IMR-90 (cell line): ENCODE measurements around the gene CLRN1. TPM values are rescaled to one million over a fixed set of nuclear protein-coding genes. Genes with fewer than 3 reads are reported as not detected.

Source experiments
- ATAC-seq: fragments of 200-7000 bp; cut with Tn5 transposase; 2 replicates; pipeline ENCODE4 v1.9.1; 2020; ENCODE audit warnings: low read depth, mild to moderate bottlenecking, moderate library complexity
- BruUV-seq: library from RNA; stranded (reverse); fragments of 400-500 nt; replicated peaks from 2 replicates; lab custom pipeline; 2021; lab: Mats Ljungman, UMichigan
- CTCF ChIA-PET: fragments of 300-600 bp; formaldehyde crosslinking; extraction: SDS; loops from one replicate; lab custom pipeline; 2021; ENCODE audit warnings: antibody characterized with exemption; lab: Yijun Ruan, JAX
- POLR2A ChIA-PET: fragments of 300-600 bp; sonication (Branson Sonifier 250); formaldehyde crosslinking; loops from one replicate; lab custom pipeline; 2022; ENCODE audit warnings: antibody characterized with exemption; ENCODE audit not compliant: unreplicated experiment; lab: Charles Lee
- DNase-seq: peaks from one replicate; pipeline ENCODE4 v3.0.0; 2013
- H2AFZ ChIP-seq: replicated peaks from 2 replicates; pipeline ENCODE3; 2013; ENCODE audit warnings: low read length, mild to moderate bottlenecking; ENCODE audit not compliant: poor library complexity
- H2AK5ac ChIP-seq: 2 replicates; pipeline ENCODE4 v1.6.1; 2013; ENCODE audit warnings: low read depth, low read length, inconsistent platforms
- H2AK9ac ChIP-seq: replicated peaks from 2 replicates; pipeline ENCODE3; 2013; ENCODE audit warnings: mild to moderate bottlenecking, low read depth, low read length, moderate library complexity; ENCODE audit not compliant: poor library complexity
- H2BK120ac ChIP-seq: 2 replicates; pipeline ENCODE4 v1.6.1; 2013; ENCODE audit warnings: low read depth, low read length, inconsistent platforms
- H2BK15ac ChIP-seq: 3 replicates; pipeline ENCODE4 v1.6.1; 2013; ENCODE audit warnings: low read depth, low read length, inconsistent platforms
- H2BK20ac ChIP-seq: 2 replicates; pipeline ENCODE4 v1.6.1; 2013; ENCODE audit warnings: low read depth, mild to moderate bottlenecking, inconsistent platforms, low read length, moderate library complexity
- H2BK5ac ChIP-seq: 2 replicates; pipeline ENCODE4 v1.6.1; 2013; ENCODE audit warnings: mild to moderate bottlenecking, low read depth, low read length, inconsistent platforms; ENCODE audit not compliant: poor library complexity, severe bottlenecking
- H3K14ac ChIP-seq: replicated peaks from 2 replicates; pipeline ENCODE4 v1.6.1; 2013; ENCODE audit warnings: low read depth, low read length, inconsistent platforms
- H3K18ac ChIP-seq: 2 replicates; pipeline ENCODE4 v1.6.1; 2013; ENCODE audit warnings: low read depth, low read length, control low read depth
- H3K23ac ChIP-seq: 2 replicates; pipeline ENCODE4 v1.6.1; 2013; ENCODE audit warnings: low read depth, low read length, inconsistent platforms
- H3K27ac ChIP-seq: 2 replicates; pipeline ENCODE4 v1.5.1; 2013; ENCODE audit warnings: mild to moderate bottlenecking, control low read depth, low read length; ENCODE audit not compliant: insufficient read depth
- H3K27me3 ChIP-seq: 2 replicates; pipeline ENCODE4 v1.6.1; 2013; ENCODE audit warnings: low read length; ENCODE audit not compliant: control insufficient read depth, insufficient read depth
- H3K36me3 ChIP-seq: 2 replicates; pipeline ENCODE4 v1.6.1; 2013; ENCODE audit warnings: low read length, mixed read lengths; ENCODE audit not compliant: control insufficient read depth, insufficient read depth
- H3K4ac ChIP-seq: 2 replicates; pipeline ENCODE4 v1.6.1; 2013; ENCODE audit warnings: low read depth, low read length, inconsistent platforms
- H3K4me1 ChIP-seq: 2 replicates; pipeline ENCODE4 v1.6.1; 2013; ENCODE audit warnings: low read length, mixed read lengths; ENCODE audit not compliant: control insufficient read depth, insufficient read depth
- H3K4me2 ChIP-seq: 2 replicates; pipeline ENCODE4 v1.6.1; 2013; ENCODE audit warnings: low read depth, mild to moderate bottlenecking, control low read depth, low read length, moderate library complexity
- H3K4me3 ChIP-seq: 2 replicates; pipeline ENCODE4 v1.5.1; 2013; ENCODE audit warnings: low read depth, mild to moderate bottlenecking, control low read depth, low read length, moderate library complexity; ENCODE audit not compliant: insufficient read depth
- H3K56ac ChIP-seq: 2 replicates; pipeline ENCODE4 v1.6.1; 2013; ENCODE audit warnings: low read length, inconsistent platforms; ENCODE audit not compliant: insufficient read depth; ENCODE audit errors: extremely low read depth
- H3K79me1 ChIP-seq, 2 experiments: 2 replicates each; pipeline ENCODE4 v1.6.1; 2013; ENCODE audit warnings: low read length in 2 of 2, inconsistent platforms in 1 of 2, low read depth in 1 of 2
- H3K9ac ChIP-seq: 2 replicates; pipeline ENCODE4 v1.6.1; 2013; ENCODE audit warnings: low read depth, low read length, control low read depth
- H3K9me1 ChIP-seq: 2 replicates; pipeline ENCODE4 v1.6.1; 2013; ENCODE audit warnings: low read length, inconsistent platforms; ENCODE audit not compliant: insufficient read depth
- H3K9me3 ChIP-seq: 2 replicates; pipeline ENCODE4 v1.6.1; 2013; ENCODE audit warnings: low read length; ENCODE audit not compliant: control insufficient read depth, insufficient read depth
- H4K20me1 ChIP-seq: 2 replicates; pipeline ENCODE4 v1.6.1; 2013; ENCODE audit warnings: low read length, inconsistent platforms; ENCODE audit not compliant: insufficient read depth
- H4K5ac ChIP-seq: 2 replicates; pipeline ENCODE4 v1.6.1; 2013; ENCODE audit warnings: mild to moderate bottlenecking, low read depth, low read length, control low read depth
- H4K8ac ChIP-seq, 2 experiments: 2 replicates each; pipeline ENCODE4 v1.6.1; 2013; ENCODE audit warnings: low read depth in 2 of 2, low read length in 2 of 2, control low read depth in 1 of 2, inconsistent platforms in 1 of 2
- H4K91ac ChIP-seq: 2 replicates; pipeline ENCODE4 v1.6.1; 2013; ENCODE audit warnings: low read depth, low read length, inconsistent platforms; ENCODE audit not compliant: insufficient read depth
- CEBPB ChIP-seq: IDR thresholded peaks from 2 replicates; pipeline ENCODE4 v1.6.1; 2012; ENCODE audit warnings: low read depth, low read length, improper control_type of control experiment
- CHD1 ChIP-seq: IDR thresholded peaks from 2 replicates; pipeline ENCODE4 v1.6.1; 2012; ENCODE audit warnings: low read depth, low read length, improper control_type of control experiment
- FOS ChIP-seq: fragments of 150-350 bp; IDR thresholded peaks from 2 replicates; pipeline ENCODE4 v1.6.1; 2016; ENCODE audit warnings: low read depth, low read length
- MAZ ChIP-seq: IDR thresholded peaks from 2 replicates; pipeline ENCODE4 v1.6.1; 2012; ENCODE audit warnings: low read depth, mild to moderate bottlenecking, low read length, improper control_type of control experiment, moderate library complexity, borderline replicate concordance
- NFE2L2 ChIP-seq: fragments of 150-350 bp; IDR thresholded peaks from 2 replicates; pipeline ENCODE4 v1.6.1; 2016; ENCODE audit warnings: low read depth, mild to moderate bottlenecking, low read length
- POLR2A ChIP-seq: IDR thresholded peaks from 2 replicates; pipeline ENCODE4 v1.6.1; 2012; ENCODE audit warnings: mild to moderate bottlenecking, low read depth, low read length
- RAD21 ChIP-seq: IDR thresholded peaks from 2 replicates; pipeline ENCODE4 v1.6.1; 2012; ENCODE audit warnings: low read length, improper control_type of control experiment
- RFX5 ChIP-seq: IDR thresholded peaks from 2 replicates; pipeline ENCODE4 v1.8.0; 2012; ENCODE audit warnings: low read depth, mild to moderate bottlenecking, low read length, moderate library complexity
- WGBS, 2 experiments: methylation state at CpG; one replicate each; pipeline versions ENCODE4 v1.1.5 to v1.1.7; 2013; ENCODE audit warnings: missing lambda C conversion rate in 2 of 2; ENCODE audit not compliant: insufficient read length in 1 of 2; ENCODE audit errors: extremely low coverage in 2 of 2; 5-methylcytosine and 5-hydroxymethylcytosine counted together
- dilution Hi-C: fragments of 300-500 bp; cut with HindIII; formaldehyde crosslinking; loops from one replicate; pipeline ENCODE4 v1.14.3; 2018; ENCODE audit warnings: low sequenced_read_pairs; ENCODE audit not compliant: unreplicated experiment
- in situ Hi-C: fragments of 300-500 bp; cut with MboI; formaldehyde crosslinking; loops from 3 replicates; pipeline ENCODE4 v1.14.3; 2019; ENCODE audit warnings: low sequenced_read_pairs, inconsistent platforms, mixed read lengths
- intact Hi-C: fragments of 100-400 bp; cut with micrococcal nuclease; formaldehyde crosslinking; loops from 2 replicates; pipeline ENCODE4 v1.10.0; 2022
- polyA plus RNA-seq, 3 experiments: library from polyadenylated mRNA; depleted of rRNA; stranded (reverse); fragments of >200 nt; gene quantifications; 2 replicates each; pipeline ENCODE4 v1.2.3, GENCODE V29; 2012; ENCODE audit warnings: low replicate concordance in 1 of 3
- total RNA-seq: library from RNA; depleted of rRNA; stranded (reverse); fragments of >200 nt; gene quantifications from 2 replicates; pipeline ENCODE4 v1.2.3, GENCODE V29; 2012
- TF ChIP-seq, protein P1 (sequence below): fragments of 150-350 bp; IDR thresholded peaks from 2 replicates; pipeline ENCODE4 v1.6.1; 2017; ENCODE audit warnings: mild to moderate bottlenecking, antibody characterized with exemption, low read length, low read depth
- TF ChIP-seq, protein P2 (sequence below): conservative IDR thresholded peaks from 2 replicates; pipeline ENCODE4 v1.5.1; 2012; ENCODE audit warnings: mild to moderate bottlenecking, low read depth, low read length, improper control_type of control experiment

The CLRN1 gene
- total and polyA plus RNA-seq, 2 of the 4 experiments (the other 2 are of a cell fraction) = not detected

DNA sequence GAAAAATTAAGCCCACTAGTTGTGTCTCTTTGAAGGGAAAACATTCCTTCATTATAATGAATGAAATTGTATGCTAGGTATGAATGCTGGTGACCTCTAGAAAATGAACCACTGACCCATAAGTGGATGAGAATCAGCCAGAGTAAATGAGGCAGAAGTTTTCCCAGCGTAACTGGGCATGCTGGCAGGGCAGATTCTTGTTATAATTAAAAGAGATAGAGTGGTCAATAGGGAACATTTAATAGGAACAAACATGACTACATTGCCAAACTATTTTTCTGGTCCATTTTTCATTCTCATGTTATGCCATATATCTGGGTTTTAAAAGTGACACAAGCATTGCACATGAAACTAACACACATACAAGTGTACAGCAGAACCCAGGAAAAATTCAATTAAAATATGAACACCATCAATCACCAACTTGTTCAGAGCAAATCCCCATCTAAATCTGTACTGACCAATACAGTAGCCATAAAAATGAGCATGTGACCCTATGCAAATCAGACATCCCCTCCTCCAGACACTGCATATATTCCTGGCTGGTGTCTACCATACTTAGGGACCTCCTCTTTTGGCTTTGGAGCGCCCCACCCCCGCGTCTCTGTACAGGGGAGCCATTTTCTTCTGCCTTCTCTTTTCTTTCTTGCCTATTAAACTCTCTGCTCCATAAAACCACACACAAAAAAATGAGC, 4.0 kb downstream of the CLRN1 start:
- H4K5ac ChIP-seq = no peak overlapping the region
- H3K27ac ChIP-seq = no peak overlapping the region
- no peak overlapping the region for H2AK5ac ChIP-seq
- H3K9me1 ChIP-seq = no peaks in the 10 kb centered on the region
- H3K4me3 ChIP-seq = no peak overlapping the region
- POLR2A ChIA-PET = no interaction called here
- H3K56ac ChIP-seq = no peak overlapping the region
- H2BK120ac ChIP-seq = no peak overlapping the region
- no peak overlapping the region for H2AFZ ChIP-seq
- in situ Hi-C loops = no loop called here
- no peak overlapping the region for H4K8ac ChIP-seq
- H3K79me1 ChIP-seq = no peaks in the 10 kb centered on the region
- no peak overlapping the region for H3K23ac ChIP-seq
- DNase-seq (no peak), ATAC-seq (no peak)
- H3K18ac ChIP-seq = no peak overlapping the region
- no peaks in the 10 kb centered on the region for H4K20me1 ChIP-seq
- intact Hi-C loops = no loop called here
- H4K91ac ChIP-seq = no peak overlapping the region
- H3K36me3 ChIP-seq = no peaks in the 10 kb centered on the region
- H3K4ac ChIP-seq = no peak overlapping the region
- no peak overlapping the region for H2AK9ac ChIP-seq
- H3K27me3 ChIP-seq = peaks cover 3% of the 10 kb centered on the region
- CTCF ChIA-PET = no interaction called here
- H3K9ac ChIP-seq = no peak overlapping the region
- H3K14ac ChIP-seq = no peak overlapping the region
- no peaks in the 10 kb centered on the region for H3K9me3 ChIP-seq
- H3K4me1 ChIP-seq = no peaks in the 10 kb centered on the region
- no TSS peak for BruUV-seq
- no peak overlapping the region for H2BK20ac ChIP-seq
- H3K4me2 ChIP-seq = no peak overlapping the region
- no peak overlapping the region for H2BK15ac ChIP-seq
- dilution Hi-C loops = no loop called here
- WGBS, 2 experiments = no CpG with 5 or more reads among the region's 4 CpGs
- TF ChIP-seq CHD1 (no peak), MAZ (no peak), RFX5 (no peak), FOS (no peak), POLR2A (no peak), CEBPB (no peak), RAD21 (no peak), NFE2L2 (no peak)
- TF ChIP-seq, protein P1, sequence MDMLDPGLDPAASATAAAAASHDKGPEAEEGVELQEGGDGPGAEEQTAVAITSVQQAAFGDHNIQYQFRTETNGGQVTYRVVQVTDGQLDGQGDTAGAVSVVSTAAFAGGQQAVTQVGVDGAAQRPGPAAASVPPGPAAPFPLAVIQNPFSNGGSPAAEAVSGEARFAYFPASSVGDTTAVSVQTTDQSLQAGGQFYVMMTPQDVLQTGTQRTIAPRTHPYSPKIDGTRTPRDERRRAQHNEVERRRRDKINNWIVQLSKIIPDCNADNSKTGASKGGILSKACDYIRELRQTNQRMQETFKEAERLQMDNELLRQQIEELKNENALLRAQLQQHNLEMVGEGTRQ = no peak
- TF ChIP-seq, protein P2, sequence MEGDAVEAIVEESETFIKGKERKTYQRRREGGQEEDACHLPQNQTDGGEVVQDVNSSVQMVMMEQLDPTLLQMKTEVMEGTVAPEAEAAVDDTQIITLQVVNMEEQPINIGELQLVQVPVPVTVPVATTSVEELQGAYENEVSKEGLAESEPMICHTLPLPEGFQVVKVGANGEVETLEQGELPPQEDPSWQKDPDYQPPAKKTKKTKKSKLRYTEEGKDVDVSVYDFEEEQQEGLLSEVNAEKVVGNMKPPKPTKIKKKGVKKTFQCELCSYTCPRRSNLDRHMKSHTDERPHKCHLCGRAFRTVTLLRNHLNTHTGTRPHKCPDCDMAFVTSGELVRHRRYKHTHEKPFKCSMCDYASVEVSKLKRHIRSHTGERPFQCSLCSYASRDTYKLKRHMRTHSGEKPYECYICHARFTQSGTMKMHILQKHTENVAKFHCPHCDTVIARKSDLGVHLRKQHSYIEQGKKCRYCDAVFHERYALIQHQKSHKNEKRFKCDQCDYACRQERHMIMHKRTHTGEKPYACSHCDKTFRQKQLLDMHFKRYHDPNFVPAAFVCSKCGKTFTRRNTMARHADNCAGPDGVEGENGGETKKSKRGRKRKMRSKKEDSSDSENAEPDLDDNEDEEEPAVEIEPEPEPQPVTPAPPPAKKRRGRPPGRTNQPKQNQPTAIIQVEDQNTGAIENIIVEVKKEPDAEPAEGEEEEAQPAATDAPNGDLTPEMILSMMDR = no peak
- H2BK5ac ChIP-seq = no peak overlapping the region
